ENCODE measurements around the gene OSMR. TPM values are rescaled to one million over a fixed set of nuclear protein-coding genes. Genes with fewer than 3 reads are reported as not detected.
A peak's percentile ranks its signal among the peaks of the same experiment; 100 is the strongest.

The OSMR gene
- total RNA-seq, 1 experiment from 2014 or later, result 82.4 TPM

GRCh38 chr5:38899936-38900335 lies 54.1 kb downstream of the OSMR start:
- no TSS peak for BruUV-seq (replicated peaks)
- no peak overlapping the region for H3K4me3 ChIP-seq (ENCODE audit: low read depth in 2 of 2, low read length in 2 of 2)
- H3K9me3 ChIP-seq (ENCODE audit: control insufficient read depth, insufficient read depth, low read depth, low read length), result no peaks in the 10 kb centered on the region
- ATAC-seq (0 out of 2 replicates have a peak, but pooled peaks have one; percentile 34), DNase-seq (ENCODE audit: low read depth, low spot score) (no peak)
- no peaks in the 10 kb centered on the region for H3K4me1 ChIP-seq (ENCODE audit: control insufficient read depth, insufficient read depth, low read length)
- H3K27me3 ChIP-seq (ENCODE audit: control insufficient read depth, insufficient read depth, low read length), result no peaks in the 10 kb centered on the region
- ChIA-PET CTCF (no interaction called here), POLR2A (no interaction called here)
- in situ Hi-C loops (cut with HindIII; ENCODE audit: low pct_unique_long_range_greater_than_20kb, low sequenced_read_pairs), result no loop called here
- intact Hi-C loops (cut with micrococcal nuclease; ENCODE audit: unreplicated experiment), result no loop called here
- no peak overlapping the region for H3K27ac ChIP-seq (ENCODE audit: low read length)
- TF ChIP-seq POLR2AphosphoS5 (IDR thresholded peaks at IDR 0.05; ENCODE audit: low read depth, low read length) (no peak), TCF7L2 (IDR thresholded peaks at IDR 0.05; ENCODE audit: low read depth, low read length) (no peak), CTCF (IDR thresholded peaks at IDR 0.05) (no peak), SIN3A (IDR thresholded peaks at IDR 0.05; ENCODE audit: borderline replicate concordance, insufficient read depth, low read depth, low read length) (no peak), REST (IDR thresholded peaks at IDR 0.05; ENCODE audit: insufficient read depth in 1 of 2, low read depth in 2 of 2, low read length in 1 of 2) (no peak)
- peaks cover 13% of the 10 kb centered on the region for H3K36me3 ChIP-seq (ENCODE audit: control insufficient read depth, insufficient read depth, low read length)

GRCh38 chr5:38905516-38905915 lies 59.7 kb downstream of the OSMR start:
- ChIA-PET POLR2A (interaction anchor here (0.7 kb wide), 1 partner anchor 799 kb away, joined by 3 read pairs; no protein-coding TSS in a partner anchor), CTCF (no interaction called here)
- H3K36me3 ChIP-seq (ENCODE audit: control insufficient read depth, insufficient read depth, low read length), result peaks cover 21% of the 10 kb centered on the region
- H3K4me1 ChIP-seq (ENCODE audit: control insufficient read depth, insufficient read depth, low read length), result no peaks in the 10 kb centered on the region
- H3K27me3 ChIP-seq (ENCODE audit: control insufficient read depth, insufficient read depth, low read length), result no peaks in the 10 kb centered on the region
- H3K9me3 ChIP-seq (ENCODE audit: control insufficient read depth, insufficient read depth, low read depth, low read length), result no peaks in the 10 kb centered on the region
- BruUV-seq (replicated peaks), result no TSS peak
- ATAC-seq (no peak), DNase-seq (ENCODE audit: low read depth, low spot score) (no peak)
- in situ Hi-C loops (cut with HindIII; ENCODE audit: low pct_unique_long_range_greater_than_20kb, low sequenced_read_pairs) (no loop called here), intact Hi-C loops (cut with micrococcal nuclease; ENCODE audit: unreplicated experiment) (no loop called here)
- H3K27ac ChIP-seq (ENCODE audit: low read length), result no peak overlapping the region
- H3K4me3 ChIP-seq (ENCODE audit: low read depth in 2 of 2, low read length in 2 of 2), result no peak overlapping the region
- TF ChIP-seq POLR2AphosphoS5 (IDR thresholded peaks at IDR 0.05; ENCODE audit: low read depth, low read length) (no peak), REST (IDR thresholded peaks at IDR 0.05; ENCODE audit: insufficient read depth in 1 of 2, low read depth in 2 of 2, low read length in 1 of 2) (no peak), CTCF (IDR thresholded peaks at IDR 0.05) (no peak), TCF7L2 (IDR thresholded peaks at IDR 0.05; ENCODE audit: low read depth, low read length) (no peak), SIN3A (IDR thresholded peaks at IDR 0.05; ENCODE audit: borderline replicate concordance, insufficient read depth, low read depth, low read length) (no peak)
